Mammary epithelial cell (primary cell): ENCODE data around the gene PTPRG.

Source experiments
- CTCF ChIP-seq, 2 donors: IDR thresholded peaks in 1 of 2; conservative IDR thresholded peaks in 1 of 2; 2 replicates each; pipeline ENCODE4 v1.5.1; 2011 to 2012; ENCODE audit warnings: inconsistent platforms in 2 of 2, low read length in 2 of 2, mild to moderate bottlenecking in 2 of 2, control low read depth in 1 of 2, low read depth in 1 of 2; ENCODE audit not compliant: insufficient read depth in 1 of 2; ENCODE audit errors: extremely low read depth in 1 of 2
- EZH2 ChIP-seq: IDR thresholded peaks from 2 replicates; pipeline ENCODE4 v1.6.1; 2012; ENCODE audit warnings: low read length, inconsistent platforms, borderline replicate concordance

GRCh38 chr3:61813636-61814035 is 252.3 kb downstream of the PTPRG start:
- TF ChIP-seq CTCF (conservative IDR thresholded peaks at IDR 0.05 in 1 of 2, IDR thresholded peaks at IDR 0.05 in 1 of 2; ENCODE audit: extremely low read depth in 1 of 2, insufficient read depth in 1 of 2, low read depth in 1 of 2, low read length in 2 of 2) = no peak
- TF ChIP-seq EZH2 = no peak
